Measurements from ENCODE around the gene IER5L.
A peak's percentile ranks its signal among the peaks of the same experiment; 100 is the strongest.

IER5L gene

DNA sequence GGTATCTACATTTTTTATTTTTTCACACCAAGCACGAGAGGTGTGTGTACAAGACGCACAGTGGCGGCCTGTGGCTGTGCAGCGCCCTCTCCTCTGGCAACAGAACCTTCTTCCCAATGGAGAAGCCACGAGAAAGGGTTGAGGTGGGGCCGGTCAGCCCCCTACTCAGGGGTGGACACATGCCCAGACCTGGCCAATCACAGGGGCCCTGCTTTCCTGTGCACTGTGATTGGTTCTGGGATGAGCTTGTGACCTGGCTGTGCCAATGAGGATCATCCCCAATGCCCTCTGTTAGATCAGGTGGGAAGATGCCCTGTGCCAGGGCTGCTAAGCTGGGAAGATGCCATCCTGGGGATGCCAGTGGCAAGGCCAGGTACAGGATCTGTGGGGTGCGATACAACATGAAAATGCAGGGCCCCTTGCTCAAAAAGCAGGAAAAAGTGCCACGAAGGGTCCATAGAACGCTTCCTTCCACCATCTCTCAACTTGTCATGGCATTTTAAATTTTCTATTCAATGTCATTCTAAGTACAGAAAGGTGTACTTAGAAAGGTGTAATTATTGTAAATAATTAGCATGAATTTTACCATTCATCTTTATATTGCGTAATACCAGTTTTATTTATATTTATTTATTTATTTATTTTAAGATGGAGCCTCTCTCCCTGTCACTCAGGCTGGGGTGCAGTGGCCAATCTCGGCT is 15.4 kb downstream of the IER5L start:
- H3K9me3 Mint-ChIP-seq: peaks cover 3% of the 10 kb centered on the region

DNA sequence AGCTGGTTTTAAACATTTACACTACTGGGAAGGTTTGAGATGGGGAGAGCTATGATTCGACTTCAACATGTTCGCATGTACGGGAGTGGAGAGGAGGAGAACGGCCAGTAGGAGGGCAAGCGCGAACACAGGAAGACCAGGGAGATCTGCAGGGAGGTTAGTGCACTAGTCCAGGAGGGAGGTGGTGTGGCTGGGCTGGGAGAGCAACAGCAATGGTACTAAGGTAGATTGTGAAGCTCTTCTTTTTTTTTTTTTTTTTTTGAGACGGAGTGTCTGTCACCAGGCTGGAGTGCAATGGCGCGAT is 16.6 kb downstream of the IER5L start:
- no peak overlapping the region for H3K4me3 Mint-ChIP-seq
- peak overlapping the region in 2 of 3 experiments; percentile 9 to 26 for H3K27ac Mint-ChIP-seq
- peaks cover 4% of the 10 kb centered on the region for H3K36me3 Mint-ChIP-seq (ENCODE audit: low read depth)
- TF ChIP-seq, protein P1, sequence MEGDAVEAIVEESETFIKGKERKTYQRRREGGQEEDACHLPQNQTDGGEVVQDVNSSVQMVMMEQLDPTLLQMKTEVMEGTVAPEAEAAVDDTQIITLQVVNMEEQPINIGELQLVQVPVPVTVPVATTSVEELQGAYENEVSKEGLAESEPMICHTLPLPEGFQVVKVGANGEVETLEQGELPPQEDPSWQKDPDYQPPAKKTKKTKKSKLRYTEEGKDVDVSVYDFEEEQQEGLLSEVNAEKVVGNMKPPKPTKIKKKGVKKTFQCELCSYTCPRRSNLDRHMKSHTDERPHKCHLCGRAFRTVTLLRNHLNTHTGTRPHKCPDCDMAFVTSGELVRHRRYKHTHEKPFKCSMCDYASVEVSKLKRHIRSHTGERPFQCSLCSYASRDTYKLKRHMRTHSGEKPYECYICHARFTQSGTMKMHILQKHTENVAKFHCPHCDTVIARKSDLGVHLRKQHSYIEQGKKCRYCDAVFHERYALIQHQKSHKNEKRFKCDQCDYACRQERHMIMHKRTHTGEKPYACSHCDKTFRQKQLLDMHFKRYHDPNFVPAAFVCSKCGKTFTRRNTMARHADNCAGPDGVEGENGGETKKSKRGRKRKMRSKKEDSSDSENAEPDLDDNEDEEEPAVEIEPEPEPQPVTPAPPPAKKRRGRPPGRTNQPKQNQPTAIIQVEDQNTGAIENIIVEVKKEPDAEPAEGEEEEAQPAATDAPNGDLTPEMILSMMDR (IDR thresholded peaks at IDR 0.05; ENCODE audit: unreplicated experiment in 3 of 3): no peak
- no peaks in the 10 kb centered on the region for H3K27me3 Mint-ChIP-seq (ENCODE audit: low read depth)
- peaks cover 13% of the 10 kb centered on the region for H3K4me1 Mint-ChIP-seq
- peaks cover 3% of the 10 kb centered on the region for H3K9me3 Mint-ChIP-seq

More for the DNA sequence above, 15.4 kb downstream of the IER5L start:
- Mint-ChIP-seq H3K4me3 (no peak overlapping the region), H3K36me3 (ENCODE audit: low read depth) (peaks cover 4% of the 10 kb centered on the region), H3K27me3 (ENCODE audit: low read depth) (no peaks in the 10 kb centered on the region), H3K4me1 (peaks cover 23% of the 10 kb centered on the region), H3K27ac (no peak overlapping the region)
- TF ChIP-seq, protein P1 (IDR thresholded peaks at IDR 0.05; ENCODE audit: unreplicated experiment in 3 of 3): no peak

DNA sequence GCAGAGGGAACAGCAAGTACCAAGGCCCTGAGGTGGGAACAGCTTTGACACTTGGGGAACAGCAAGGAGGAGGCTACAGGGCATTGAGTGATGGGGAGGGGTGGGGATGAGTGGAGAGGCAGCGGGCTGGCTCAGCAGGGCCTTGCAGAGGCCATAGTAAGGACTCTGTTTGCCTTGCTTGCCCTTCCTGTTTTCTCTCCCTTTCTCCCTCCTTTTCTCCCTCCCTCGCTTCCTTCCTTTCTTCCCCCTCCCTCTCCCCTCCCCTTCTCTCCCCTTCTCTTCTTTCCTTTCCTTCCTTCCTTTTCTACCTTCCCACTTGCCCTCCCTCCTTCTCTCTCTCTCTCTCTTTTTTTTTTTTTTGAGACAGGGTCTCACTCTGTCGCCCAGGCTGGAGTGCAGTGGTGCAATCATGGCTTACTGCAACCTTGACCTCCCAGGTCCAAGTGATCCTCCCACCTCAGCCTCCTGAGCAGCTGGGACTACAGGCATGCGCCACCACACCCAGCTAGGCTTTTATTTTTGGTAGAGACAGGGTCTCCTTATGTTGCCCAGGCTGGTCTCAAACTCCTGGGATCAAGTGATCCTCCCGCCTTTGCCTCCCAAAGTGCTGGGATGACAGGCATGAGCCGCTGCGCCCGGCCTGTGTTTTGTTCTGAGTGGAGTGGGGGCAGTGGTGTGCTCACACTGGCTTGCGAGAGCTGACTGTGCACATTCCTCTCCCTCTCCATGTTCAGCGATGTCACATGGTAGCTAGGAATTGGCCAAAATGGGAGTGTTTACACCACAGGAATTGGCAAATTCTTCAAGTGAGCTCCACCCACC is 17.1 kb downstream of the IER5L start:
- Mint-ChIP-seq H3K36me3 (ENCODE audit: low read depth) (peaks cover 4% of the 10 kb centered on the region), H3K27ac (peak overlapping the region in 2 of 3 experiments; percentile 9 to 26), H3K4me1 (peaks cover 9% of the 10 kb centered on the region), H3K4me3 (no peak overlapping the region), H3K27me3 (ENCODE audit: low read depth) (no peaks in the 10 kb centered on the region), H3K9me3 (peaks cover 3% of the 10 kb centered on the region)
- TF ChIP-seq, protein P1 (IDR thresholded peaks at IDR 0.05; ENCODE audit: unreplicated experiment in 3 of 3): no peak

DNA sequence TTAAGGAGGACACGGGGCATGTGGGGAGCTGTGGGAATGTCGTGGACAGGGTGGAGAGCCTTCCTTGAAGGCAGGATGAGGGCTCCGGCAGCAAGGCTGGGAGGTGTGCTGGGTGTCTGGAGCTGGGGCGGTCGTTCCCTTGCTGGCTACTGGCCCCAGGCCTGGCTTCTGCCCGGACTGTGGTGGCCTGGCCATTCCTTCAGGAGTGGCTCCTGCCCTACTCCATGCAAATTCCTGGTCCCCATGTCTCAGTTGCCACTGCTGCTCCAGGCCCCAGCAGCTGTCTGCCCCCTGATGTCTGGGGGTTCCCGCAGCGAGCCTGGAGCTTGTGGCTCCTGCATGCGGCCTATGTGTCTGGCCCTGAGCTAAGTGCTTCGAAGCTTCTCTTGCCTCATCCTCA is 21.9 kb downstream of the IER5L start:
- TF ChIP-seq, protein P1 (IDR thresholded peaks at IDR 0.05; ENCODE audit: unreplicated experiment in 3 of 3): no peak
- no peaks in the 10 kb centered on the region for H3K9me3 Mint-ChIP-seq
- H3K36me3 Mint-ChIP-seq (ENCODE audit: low read depth): peaks cover 3% of the 10 kb centered on the region
- H3K27me3 Mint-ChIP-seq (ENCODE audit: low read depth): no peaks in the 10 kb centered on the region
- no peak overlapping the region for H3K27ac Mint-ChIP-seq
- no peaks in the 10 kb centered on the region for H3K4me1 Mint-ChIP-seq
- no peak overlapping the region for H3K4me3 Mint-ChIP-seq

DNA sequence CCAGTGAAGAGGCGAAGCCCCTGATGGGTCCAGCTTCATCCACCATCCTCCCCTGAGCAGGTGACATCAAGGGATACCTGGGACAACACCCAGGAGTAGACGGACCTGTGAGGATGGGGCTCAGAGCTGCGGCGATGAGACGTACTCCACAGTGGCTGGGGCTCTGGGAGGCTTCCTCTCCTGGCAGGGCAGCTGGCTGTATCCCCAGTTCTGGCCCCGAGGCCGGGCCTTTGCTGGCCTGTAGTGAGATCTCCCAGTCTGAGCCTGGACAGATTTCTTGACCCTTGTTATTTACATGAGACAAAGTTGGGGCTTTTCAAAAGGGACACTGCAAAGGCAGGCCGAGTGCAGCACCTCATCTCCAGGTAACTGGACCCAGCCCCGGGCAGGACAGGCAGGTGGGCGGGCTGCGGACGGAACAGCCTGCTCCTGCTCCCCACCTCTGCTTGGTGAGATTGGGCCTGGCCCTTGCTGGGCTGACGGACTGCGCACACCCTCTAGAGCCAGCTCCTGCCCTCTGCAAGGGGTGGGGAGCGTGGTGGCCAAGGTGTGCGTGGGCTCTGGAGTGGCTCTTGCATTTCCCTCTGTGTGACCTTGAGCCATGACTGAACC is 23.1 kb downstream of the IER5L start:
- peaks cover 6% of the 10 kb centered on the region for H3K36me3 Mint-ChIP-seq (ENCODE audit: low read depth)
- no peaks in the 10 kb centered on the region for H3K9me3 Mint-ChIP-seq
- TF ChIP-seq, protein P1 (IDR thresholded peaks at IDR 0.05; ENCODE audit: unreplicated experiment in 3 of 3): no peak
- H3K4me1 Mint-ChIP-seq: no peaks in the 10 kb centered on the region
- H3K27me3 Mint-ChIP-seq (ENCODE audit: low read depth): no peaks in the 10 kb centered on the region
- no peak overlapping the region for H3K4me3 Mint-ChIP-seq
- H3K27ac Mint-ChIP-seq: no peak overlapping the region
